ENCODE data around the gene COL27A1.

COL27A1 gene

GRCh38 chr9:114307899-114308267, 152.5 kb downstream of the COL27A1 start:
- no peak for TF ChIP-seq TAF1 (IDR thresholded peaks at IDR 0.05; ENCODE audit: borderline replicate concordance, insufficient read depth, low read length)
- TF ChIP-seq FOXP2 (optimal IDR thresholded peaks at IDR 0.05; ENCODE audit: borderline replicate concordance, extremely low read depth, extremely low read length, insufficient read depth): no peak
- TF ChIP-seq SIN3A (IDR thresholded peaks at IDR 0.05; ENCODE audit: borderline replicate concordance, insufficient read depth, low read length): no peak
- no peak for TF ChIP-seq POLR2AphosphoS5 (IDR thresholded peaks at IDR 0.05; ENCODE audit: low read depth, low read length)
- TF ChIP-seq REST (IDR thresholded peaks at IDR 0.05; ENCODE audit: insufficient read depth in 1 of 2, low read depth in 2 of 2, low read length in 2 of 2): no peak

- no peak for TF ChIP-seq FOXP2 (optimal IDR thresholded peaks at IDR 0.05; ENCODE audit: borderline replicate concordance, extremely low read depth, extremely low read length, insufficient read depth)
- TF ChIP-seq POLR2AphosphoS5 (IDR thresholded peaks at IDR 0.05; ENCODE audit: low read depth, low read length): no peak
- no peak for TF ChIP-seq REST (IDR thresholded peaks at IDR 0.05; ENCODE audit: insufficient read depth in 1 of 2, low read depth in 2 of 2, low read length in 2 of 2)
- TF ChIP-seq TAF1 (IDR thresholded peaks at IDR 0.05; ENCODE audit: borderline replicate concordance, insufficient read depth, low read length): no peak
- TF ChIP-seq SIN3A (IDR thresholded peaks at IDR 0.05; ENCODE audit: borderline replicate concordance, insufficient read depth, low read length): no peak
These were observed 153.1 kb downstream of the COL27A1 start for GRCh38 chr9:114308361-114308950.

- TF ChIP-seq REST (IDR thresholded peaks at IDR 0.05; ENCODE audit: insufficient read depth in 1 of 2, low read depth in 2 of 2, low read length in 2 of 2): no peak
- TF ChIP-seq POLR2AphosphoS5 (IDR thresholded peaks at IDR 0.05; ENCODE audit: low read depth, low read length): no peak
- TF ChIP-seq FOXP2 (optimal IDR thresholded peaks at IDR 0.05; ENCODE audit: borderline replicate concordance, extremely low read depth, extremely low read length, insufficient read depth): no peak
- TF ChIP-seq SIN3A (IDR thresholded peaks at IDR 0.05; ENCODE audit: borderline replicate concordance, insufficient read depth, low read length): no peak
- TF ChIP-seq TAF1 (IDR thresholded peaks at IDR 0.05; ENCODE audit: borderline replicate concordance, insufficient read depth, low read length): no peak
These were observed 153.8 kb downstream of the COL27A1 start for GRCh38 chr9:114309096-114309495.

- TF ChIP-seq SIN3A (IDR thresholded peaks at IDR 0.05; ENCODE audit: borderline replicate concordance, insufficient read depth, low read length) (no peak), POLR2AphosphoS5 (IDR thresholded peaks at IDR 0.05; ENCODE audit: low read depth, low read length) (no peak), REST (IDR thresholded peaks at IDR 0.05; ENCODE audit: insufficient read depth in 1 of 2, low read depth in 2 of 2, low read length in 2 of 2) (no peak), FOXP2 (optimal IDR thresholded peaks at IDR 0.05; ENCODE audit: borderline replicate concordance, extremely low read depth, extremely low read length, insufficient read depth) (no peak), TAF1 (IDR thresholded peaks at IDR 0.05; ENCODE audit: borderline replicate concordance, insufficient read depth, low read length) (no peak)
These were observed 155.4 kb downstream of the COL27A1 start for GRCh38 chr9:114310471-114311450.
